ENCODE data around the gene CHPF.

CHPF gene

GRCh38 chr2:219543596-219544358, at the start of gene CHPF, which contains the start of gene TMEM198:
Gene CHPF, minus strand, starts transcription at chr2:219543809. Its CDS starts 271 bp downstream, at chr2:219543538.
Gene TMEM198, plus strand, starts transcription at chr2:219544028. Its CDS starts 700 bp downstream, at chr2:219544728.
- peak; percentile 67 for DNase-seq (ENCODE audit: low spot score)

GRCh38 chr2:219593154-219593553, 49.5 kb upstream of the CHPF start:
- DNase-seq (ENCODE audit: low spot score) = no peak

- DNase-seq (ENCODE audit: low spot score) = no peak
Measured at GRCh38 chr2:219592736-219593135, 49.1 kb upstream of the CHPF start.

GRCh38 chr2:219591091-219591490, 47.5 kb upstream of the CHPF start:
- no peak for DNase-seq (ENCODE audit: low spot score)

GRCh38 chr2:219581346-219581745, 37.7 kb upstream of the CHPF start:
- DNase-seq (ENCODE audit: low spot score) = no peak

- no peak for DNase-seq (ENCODE audit: low spot score)
Measured at GRCh38 chr2:219578811-219579613, 35.4 kb upstream of the CHPF start.

- no peak for DNase-seq (ENCODE audit: low spot score)
Measured at GRCh38 chr2:219576505-219577388, 33.1 kb upstream of the CHPF start.

GRCh38 chr2:219575566-219576504, 32.2 kb upstream of the CHPF start:
- no peak for DNase-seq (ENCODE audit: low spot score)

- no peak for DNase-seq (ENCODE audit: low spot score)
Measured at GRCh38 chr2:219574484-219575311, 31.1 kb upstream of the CHPF start.

GRCh38 chr2:219573166-219573565, 29.6 kb upstream of the CHPF start:
- no peak for DNase-seq (ENCODE audit: low spot score)

GRCh38 chr2:219572237-219573001, 28.8 kb upstream of the CHPF start, which contains the start of gene INHA:
Gene INHA, plus strand, starts transcription at chr2:219572310. Its CDS starts 65 bp downstream, at chr2:219572375.
- no peak for DNase-seq (ENCODE audit: low spot score)

GRCh38 chr2:219571311-219572236, 28.0 kb upstream of the CHPF start, which contains the start of gene OBSL1:
Gene OBSL1, minus strand, starts transcription at chr2:219571539. Its CDS starts 307 bp downstream, at chr2:219571232.
- no peak for DNase-seq (ENCODE audit: low spot score)

GRCh38 chr2:219570924-219571310, 27.3 kb upstream of the CHPF start:
- DNase-seq (ENCODE audit: low spot score) = no peak

- DNase-seq (ENCODE audit: low spot score) = no peak
Measured at GRCh38 chr2:219570194-219570923, 26.8 kb upstream of the CHPF start.

- DNase-seq (ENCODE audit: low spot score) = no peak
Measured at GRCh38 chr2:219569635-219570034, 26.0 kb upstream of the CHPF start.

GRCh38 chr2:219569041-219569440, 25.4 kb upstream of the CHPF start:
- no peak for DNase-seq (ENCODE audit: low spot score)

- DNase-seq (ENCODE audit: low spot score) = no peak
Measured at GRCh38 chr2:219567791-219568361, 24.3 kb upstream of the CHPF start.
